Measurements from ENCODE around the gene FOXP4. TPM values are rescaled to one million over a fixed set of nuclear protein-coding genes. Genes with fewer than 3 reads are reported as not detected.

The FOXP4 gene
- total RNA-seq, 2 experiments from 2014 or later, result 6.3 to 26.3 TPM

GRCh38 chr6:41646026-41646795 lies 100.0 kb downstream of the FOXP4 start:
- Histone ChIP-seq H3K36me3 (ENCODE audit: insufficient read depth, low read length) (no peaks in the 10 kb centered on the region), H3K27ac (ENCODE audit: low read depth, low read length, poor library complexity, severe bottlenecking) (no peak overlapping the region), H3K4me3 (ENCODE audit: low read depth, low read length, poor library complexity, severe bottlenecking) (no peak overlapping the region), H4K20me1 (ENCODE audit: insufficient read depth, low read length) (no peaks in the 10 kb centered on the region), H3K9me3 (ENCODE audit: low read length) (no peaks in the 10 kb centered on the region), H3K79me2 (ENCODE audit: insufficient read depth, low read depth, low read length) (no peaks in the 10 kb centered on the region), H3K4me1 (ENCODE audit: insufficient read depth, low read length, poor library complexity, severe bottlenecking) (no peaks in the 10 kb centered on the region), H2AFZ (ENCODE audit: low read length) (no peak overlapping the region), H3K4me2 (ENCODE audit: low read length) (no peak overlapping the region), H3K9me2 (ENCODE audit: insufficient read depth, low read length) (no peaks in the 10 kb centered on the region)
- intact Hi-C loops (cut with micrococcal nuclease; ENCODE audit: unreplicated experiment), result no loop called here
- ChIA-PET POLR2A (no interaction called here), CTCF (ENCODE audit: unreplicated experiment) (no interaction called here)
- no peak for DNase-seq (ENCODE audit: low spot score)
- no TSS peak for BruUV-seq (replicated peaks)
- no peak for TF ChIP-seq CTCF (conservative IDR thresholded peaks at IDR 0.05; ENCODE audit: low read length)
- no peak for TF ChIP-seq EZH2phosphoT487 (IDR thresholded peaks at IDR 0.05; ENCODE audit: borderline replicate concordance, low read depth, low read length)

GRCh38 chr6:41647061-41647511 lies 100.9 kb downstream of the FOXP4 start:
- no peaks in the 10 kb centered on the region for H3K9me3 ChIP-seq (ENCODE audit: low read length)
- H3K4me3 ChIP-seq (ENCODE audit: low read depth, low read length, poor library complexity, severe bottlenecking), result no peak overlapping the region
- H3K4me1 ChIP-seq (ENCODE audit: insufficient read depth, low read length, poor library complexity, severe bottlenecking), result no peaks in the 10 kb centered on the region
- CTCF ChIA-PET (ENCODE audit: unreplicated experiment), result no interaction called here
- POLR2A ChIA-PET, result no interaction called here
- H4K20me1 ChIP-seq (ENCODE audit: insufficient read depth, low read length), result no peaks in the 10 kb centered on the region
- no peaks in the 10 kb centered on the region for H3K9me2 ChIP-seq (ENCODE audit: insufficient read depth, low read length)
- BruUV-seq (replicated peaks), result no TSS peak
- no peak overlapping the region for H2AFZ ChIP-seq (ENCODE audit: low read length)
- H3K79me2 ChIP-seq (ENCODE audit: insufficient read depth, low read depth, low read length), result no peaks in the 10 kb centered on the region
- H3K27ac ChIP-seq (ENCODE audit: low read depth, low read length, poor library complexity, severe bottlenecking), result no peak overlapping the region
- H3K4me2 ChIP-seq (ENCODE audit: low read length), result no peak overlapping the region
- DNase-seq (ENCODE audit: low spot score), result no peak
- intact Hi-C loops (cut with micrococcal nuclease; ENCODE audit: unreplicated experiment), result no loop called here
- TF ChIP-seq EZH2phosphoT487 (IDR thresholded peaks at IDR 0.05; ENCODE audit: borderline replicate concordance, low read depth, low read length) (no peak), CTCF (conservative IDR thresholded peaks at IDR 0.05; ENCODE audit: low read length) (no peak)
- no peaks in the 10 kb centered on the region for H3K36me3 ChIP-seq (ENCODE audit: insufficient read depth, low read length)

- TF ChIP-seq EZH2phosphoT487 (IDR thresholded peaks at IDR 0.05; ENCODE audit: borderline replicate concordance, low read depth, low read length) (no peak), CTCF (conservative IDR thresholded peaks at IDR 0.05; ENCODE audit: low read length) (no peak)
- Histone ChIP-seq H3K27ac (ENCODE audit: low read depth, low read length, poor library complexity, severe bottlenecking) (no peak overlapping the region), H3K9me3 (ENCODE audit: low read length) (no peaks in the 10 kb centered on the region), H3K4me3 (ENCODE audit: low read depth, low read length, poor library complexity, severe bottlenecking) (no peak overlapping the region), H3K79me2 (ENCODE audit: insufficient read depth, low read depth, low read length) (no peaks in the 10 kb centered on the region), H3K4me1 (ENCODE audit: insufficient read depth, low read length, poor library complexity, severe bottlenecking) (no peaks in the 10 kb centered on the region), H3K4me2 (ENCODE audit: low read length) (no peak overlapping the region), H3K9me2 (ENCODE audit: insufficient read depth, low read length) (no peaks in the 10 kb centered on the region), H2AFZ (ENCODE audit: low read length) (no peak overlapping the region), H3K36me3 (ENCODE audit: insufficient read depth, low read length) (no peaks in the 10 kb centered on the region), H4K20me1 (ENCODE audit: insufficient read depth, low read length) (no peaks in the 10 kb centered on the region)
- no TSS peak for BruUV-seq (replicated peaks)
- CTCF ChIA-PET (ENCODE audit: unreplicated experiment), result interaction anchor here (0.6 kb wide), 1 partner anchor 223 kb away, joined by 5 read pairs; no protein-coding TSS in a partner anchor
- DNase-seq (ENCODE audit: low spot score), result no peak
- POLR2A ChIA-PET, result interaction anchor here (0.6 kb wide), 1 partner anchor 82 kb away, joined by 3 read pairs; no protein-coding TSS in a partner anchor
- intact Hi-C loops (cut with micrococcal nuclease; ENCODE audit: unreplicated experiment), result no loop called here
Measured at GRCh38 chr6:41648070-41648585, 101.9 kb downstream of the FOXP4 start.

Data from OCI-LY7 (cell line).